RPMI8226 (cell line): Measurements from ENCODE around the gene TINAGL1.

Source experiments
- DNase-seq: peaks from one replicate; pipeline ENCODE4 v3.0.0-alpha.2; 2015

The TINAGL1 gene

GRCh38 chr1:31609514-31610118 is 33.3 kb downstream of the TINAGL1 start:
- no peak for DNase-seq

GRCh38 chr1:31614414-31615005 is 38.2 kb downstream of the TINAGL1 start:
- no peak for DNase-seq

DNA sequence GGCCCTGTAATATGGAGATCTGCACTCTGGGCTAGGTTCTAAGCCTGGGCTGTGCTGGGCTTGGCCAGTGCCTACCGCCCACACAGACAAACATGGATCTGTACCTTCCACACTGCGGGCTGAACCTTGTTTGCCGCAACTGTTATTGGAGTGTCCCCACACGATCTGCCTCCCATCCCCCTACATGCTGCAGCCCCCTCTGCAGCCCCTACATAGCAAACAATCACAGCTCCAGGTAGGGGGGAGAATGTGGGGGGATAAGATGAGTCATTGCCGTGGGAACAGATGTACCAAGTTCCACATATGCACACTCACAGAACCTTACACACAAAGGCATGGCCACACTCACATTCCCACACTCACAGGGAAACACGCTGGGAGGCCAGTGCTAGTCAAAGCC is 39.1 kb downstream of the TINAGL1 start:
- no peak for DNase-seq

DNA sequence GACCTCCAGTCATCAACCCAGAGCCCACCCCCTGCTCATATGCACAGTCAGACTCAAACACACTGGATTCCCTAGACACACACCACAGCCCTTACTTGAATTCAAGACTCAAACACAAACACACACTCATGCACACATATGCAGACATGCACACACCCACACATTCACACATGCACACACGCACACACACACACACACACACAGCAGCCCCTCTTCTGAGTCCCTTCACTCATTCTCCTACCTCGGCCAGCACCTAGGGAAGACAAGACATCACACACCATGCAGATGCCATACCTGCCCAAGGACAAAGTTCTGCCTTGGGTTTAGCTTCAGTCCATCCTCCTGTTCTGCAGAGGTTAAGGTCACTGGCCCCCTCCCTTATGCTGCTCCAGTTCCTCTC is 39.6 kb downstream of the TINAGL1 start:
- no peak for DNase-seq

DNA sequence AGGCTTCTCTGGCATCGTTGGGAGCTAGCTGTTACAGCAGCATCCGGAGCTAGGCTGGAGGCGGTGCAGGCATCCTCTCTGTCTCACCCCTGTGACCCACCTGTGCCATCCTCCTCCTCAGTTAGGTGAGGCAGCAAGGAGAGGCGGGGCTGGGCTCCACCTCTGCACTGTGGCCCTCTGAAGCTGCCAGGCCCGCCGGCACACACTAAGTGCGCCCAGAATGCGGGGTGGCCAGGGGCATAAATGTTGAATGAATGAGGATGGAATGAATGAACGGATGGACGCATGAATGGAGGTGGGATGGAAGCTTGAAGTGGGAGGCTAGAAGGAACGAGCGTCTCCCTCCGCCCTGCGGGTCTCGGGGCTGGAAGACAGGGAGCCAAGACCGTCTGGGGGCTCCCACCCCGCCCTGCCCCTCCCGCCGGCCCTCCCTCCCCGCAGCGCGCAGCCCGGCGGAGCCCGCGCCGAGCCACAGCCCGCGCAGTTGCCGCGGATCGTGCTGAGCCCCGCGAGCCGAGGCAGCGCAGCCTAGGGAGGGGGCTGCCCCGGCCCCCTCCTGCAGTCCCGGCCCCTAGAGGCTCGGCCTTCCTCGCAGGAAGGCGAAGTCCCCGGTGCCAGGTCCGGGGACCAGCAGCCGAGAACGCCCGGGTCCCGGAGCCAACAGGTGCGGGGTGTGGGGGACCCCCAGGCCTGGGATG is 41.1 kb downstream of the TINAGL1 start, which contains the start of gene HCRTR1:
Gene HCRTR1 (plus strand): TSS at position 472 of the 698 bp plus-strand sequence. CDS start 1,504 bp downstream, outside the sequence.
- DNase-seq, result no peak

DNA sequence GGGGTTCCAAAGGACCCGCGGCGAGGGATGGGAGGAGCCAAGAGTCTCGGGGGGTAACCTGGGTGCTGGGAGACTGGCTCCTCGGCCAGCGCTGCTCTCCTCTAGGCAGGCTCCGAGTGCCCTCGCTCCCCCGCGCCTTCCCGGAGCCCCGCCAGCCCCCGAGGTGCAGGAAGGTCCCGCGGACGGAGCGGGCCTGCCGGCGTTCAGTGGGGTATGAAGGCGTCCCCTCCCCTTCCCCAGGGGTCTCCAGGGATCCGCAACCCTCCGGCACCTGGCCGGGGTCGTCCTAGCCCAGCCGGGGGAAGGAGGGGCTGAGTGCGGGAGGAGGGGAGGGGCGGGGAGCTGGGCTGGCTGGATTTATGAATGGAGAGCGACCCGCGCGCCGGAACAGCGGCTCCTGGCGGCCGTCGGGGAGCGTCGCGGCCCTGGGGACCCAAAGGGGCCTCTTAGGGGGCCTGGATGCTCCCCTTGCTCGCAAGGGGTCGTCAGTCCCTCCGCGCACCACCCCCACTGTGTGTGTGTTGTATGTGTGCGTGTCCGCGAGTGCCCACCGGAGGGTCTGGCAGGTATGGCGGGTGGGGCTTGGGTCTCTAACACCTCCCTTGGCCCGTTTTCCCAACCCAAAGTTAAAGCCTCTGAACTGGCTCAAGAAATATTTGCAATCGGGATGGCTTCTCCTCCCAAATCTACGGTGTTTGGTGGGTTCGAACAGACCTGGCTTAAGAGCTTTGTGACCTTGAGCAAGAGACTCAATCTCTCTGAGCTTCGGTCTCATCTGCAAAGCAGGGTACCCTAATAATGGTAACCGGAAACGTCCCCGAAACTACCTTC is 41.8 kb downstream of the TINAGL1 start:
- peak; percentile 58 for DNase-seq

GRCh38 chr1:31618916-31619846 is 42.9 kb downstream of the TINAGL1 start:
- DNase-seq, result peak; percentile 19

DNA sequence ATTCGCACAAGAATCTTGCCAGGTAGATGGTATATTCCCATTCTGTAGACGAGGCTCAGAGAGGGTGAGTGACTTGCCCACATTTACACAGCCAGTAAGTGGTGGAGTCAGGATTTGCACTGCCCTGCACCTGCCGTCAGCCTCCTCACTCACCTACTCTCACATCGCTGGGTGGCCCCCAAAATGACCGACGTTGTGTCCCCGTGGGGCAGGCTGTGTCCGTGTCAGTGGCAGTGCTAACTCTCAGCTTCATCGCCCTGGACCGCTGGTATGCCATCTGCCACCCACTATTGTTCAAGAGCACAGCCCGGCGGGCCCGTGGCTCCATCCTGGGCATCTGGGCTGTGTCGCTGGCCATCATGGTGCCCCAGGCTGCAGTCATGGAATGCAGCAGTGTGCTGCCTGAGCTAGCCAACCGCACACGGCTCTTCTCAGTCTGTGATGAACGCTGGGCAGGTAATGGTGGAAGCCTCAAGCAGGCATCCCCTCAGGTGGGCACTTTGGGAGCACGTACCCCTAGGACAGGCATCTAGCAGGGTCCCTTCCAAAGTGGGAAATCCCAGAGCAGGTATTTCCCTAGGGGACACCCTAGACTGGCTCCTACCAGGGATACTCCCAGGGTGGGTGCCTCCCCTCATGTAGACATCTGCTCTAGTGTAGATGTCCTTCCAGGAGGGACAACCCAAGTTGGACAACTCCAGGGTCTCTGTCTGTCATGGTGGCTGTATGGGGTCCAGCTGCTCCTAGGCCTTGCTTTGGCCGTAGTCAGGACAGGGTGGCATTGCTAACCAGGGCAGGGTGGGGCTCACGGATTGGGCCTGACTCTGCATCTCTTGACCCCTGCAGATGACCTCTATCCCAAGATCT is 44.5 kb downstream of the TINAGL1 start:
- no peak for DNase-seq

- no peak for DNase-seq
Observed at GRCh38 chr1:31621498-31621820, 45.1 kb downstream of the TINAGL1 start.

GRCh38 chr1:31621847-31622730 is 45.8 kb downstream of the TINAGL1 start:
- DNase-seq, result no peak

DNA sequence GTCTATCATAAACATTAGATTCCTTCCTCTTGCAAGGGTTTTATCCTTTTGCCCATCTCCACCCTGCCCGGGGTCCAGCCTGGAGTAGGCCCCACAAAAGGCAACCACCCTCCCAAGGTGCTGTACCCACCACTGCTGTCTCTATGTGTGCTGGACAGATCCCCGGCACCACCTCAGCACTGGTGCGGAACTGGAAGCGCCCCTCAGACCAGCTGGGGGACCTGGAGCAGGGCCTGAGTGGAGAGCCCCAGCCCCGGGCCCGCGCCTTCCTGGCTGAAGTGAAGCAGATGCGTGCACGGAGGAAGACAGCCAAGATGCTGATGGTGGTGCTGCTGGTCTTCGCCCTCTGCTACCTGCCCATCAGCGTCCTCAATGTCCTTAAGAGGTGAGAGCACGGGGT is 47.0 kb downstream of the TINAGL1 start:
- no peak for DNase-seq

DNA sequence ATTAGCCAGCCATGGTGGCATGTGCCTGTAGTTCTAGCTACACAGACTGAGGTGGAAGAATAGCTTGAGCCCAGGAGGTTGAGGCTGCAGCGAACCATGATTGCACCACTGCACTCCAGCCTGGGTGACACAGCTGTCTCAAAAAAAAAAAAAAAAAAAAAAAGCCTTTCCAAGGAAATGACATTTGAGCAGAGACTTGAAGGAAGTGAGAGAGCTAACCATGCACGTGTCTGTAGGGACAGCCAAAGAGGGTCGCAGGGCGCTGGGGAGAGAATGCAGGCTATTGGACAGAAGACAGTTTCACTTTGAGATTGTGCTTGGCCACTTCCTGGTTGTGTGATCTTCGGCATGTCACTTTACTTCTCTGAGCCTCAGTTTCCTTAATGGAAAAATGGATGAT is 48.0 kb downstream of the TINAGL1 start:
- DNase-seq, result no peak

GRCh38 chr1:31624731-31625514 is 48.6 kb downstream of the TINAGL1 start:
- DNase-seq, result no peak

DNA sequence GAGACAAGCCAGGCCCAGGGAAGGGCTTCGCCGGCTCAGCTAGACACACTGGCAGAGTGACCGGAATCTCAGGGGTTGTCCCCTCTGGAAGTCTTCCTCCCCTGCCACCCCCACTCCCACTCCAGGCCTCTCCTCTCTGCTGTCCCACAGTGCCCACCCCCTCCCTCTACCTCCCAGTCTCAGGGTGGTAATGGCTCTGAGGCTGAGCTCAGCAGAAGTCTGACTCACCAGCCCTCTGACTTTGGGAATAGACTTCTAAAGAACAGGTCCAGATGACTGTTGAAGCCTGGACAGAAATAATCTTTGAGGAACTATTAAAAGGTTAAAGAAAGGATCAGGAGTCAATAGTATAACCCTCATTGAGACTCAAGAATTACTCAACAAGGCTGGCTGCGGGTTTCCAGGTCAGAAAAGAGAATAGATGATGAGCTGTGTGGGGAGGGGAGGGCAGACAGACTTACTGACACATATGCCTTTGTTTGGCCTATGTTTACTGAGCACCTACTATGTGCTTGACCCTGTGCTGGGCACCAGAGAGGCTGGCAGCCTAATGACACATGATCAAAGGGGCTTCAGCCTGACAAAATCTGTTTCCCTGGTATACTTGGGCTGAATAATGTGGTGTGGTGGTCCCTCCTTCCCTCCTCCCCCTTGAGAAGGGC is 49.4 kb downstream of the TINAGL1 start:
- no peak for DNase-seq

DNA sequence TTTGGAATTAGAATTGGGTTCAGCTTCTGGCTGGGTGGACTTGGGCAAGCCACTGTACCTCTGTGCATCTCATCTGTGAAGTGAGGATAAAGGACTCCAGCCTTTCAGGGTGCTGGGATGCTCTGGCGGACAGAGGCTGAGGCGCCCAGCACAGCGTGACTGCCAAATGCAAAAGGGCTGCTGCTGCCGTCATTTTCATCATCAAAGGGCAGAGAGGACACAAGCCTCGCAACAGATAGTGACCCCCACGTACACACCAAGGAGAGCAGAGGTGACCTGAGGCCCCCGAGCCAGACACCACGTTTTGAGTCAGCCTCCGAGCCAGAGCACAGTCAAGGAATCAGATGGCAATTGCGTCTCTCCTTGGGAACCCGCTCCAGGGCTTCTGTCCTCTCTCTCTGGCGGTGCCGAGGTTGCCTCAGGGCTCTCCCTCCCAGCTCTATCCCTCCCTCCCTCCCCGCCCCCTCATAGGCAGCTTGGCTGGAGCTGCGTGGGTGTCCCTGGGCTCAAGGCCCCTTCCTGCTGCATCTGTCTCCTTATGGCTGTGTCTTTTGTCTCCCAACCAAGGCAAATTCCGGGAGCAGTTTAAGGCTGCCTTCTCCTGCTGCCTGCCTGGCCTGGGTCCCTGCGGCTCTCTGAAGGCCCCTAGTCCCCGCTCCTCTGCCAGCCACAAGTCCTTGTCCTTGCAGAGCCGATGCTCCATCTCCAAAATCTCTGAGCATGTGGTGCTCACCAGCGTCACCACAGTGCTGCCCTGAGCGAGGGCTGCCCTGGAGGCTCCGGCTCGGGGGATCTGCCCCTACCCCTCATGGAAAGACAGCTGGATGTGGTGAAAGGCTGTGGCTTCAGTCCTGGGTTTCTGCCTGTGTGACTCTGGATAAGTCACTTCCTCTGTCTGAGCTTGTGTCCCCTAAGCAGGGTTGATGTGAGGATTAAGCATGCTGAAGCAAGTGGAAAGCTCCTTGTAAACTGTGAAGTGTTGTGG is 50.2 kb downstream of the TINAGL1 start:
- DNase-seq, result no peak

GRCh38 chr1:31627301-31627929 is 51.1 kb downstream of the TINAGL1 start:
- no peak for DNase-seq

- no peak for DNase-seq
Observed at GRCh38 chr1:31627930-31628559, 51.7 kb downstream of the TINAGL1 start.
